ENCODE data around the gene GDI1. TPM values are rescaled to one million over a fixed set of nuclear protein-coding genes. Genes with fewer than 3 reads are reported as not detected.
"Not testable (repeated sequence)": the region's sequence is repeated elsewhere in the genome, so short reads cannot be mapped to it uniquely, and the experiment has no call there.

The GDI1 gene
- total RNA-seq, 2 donors from 2014 or later, result 63.0 to 83.0 TPM

DNA sequence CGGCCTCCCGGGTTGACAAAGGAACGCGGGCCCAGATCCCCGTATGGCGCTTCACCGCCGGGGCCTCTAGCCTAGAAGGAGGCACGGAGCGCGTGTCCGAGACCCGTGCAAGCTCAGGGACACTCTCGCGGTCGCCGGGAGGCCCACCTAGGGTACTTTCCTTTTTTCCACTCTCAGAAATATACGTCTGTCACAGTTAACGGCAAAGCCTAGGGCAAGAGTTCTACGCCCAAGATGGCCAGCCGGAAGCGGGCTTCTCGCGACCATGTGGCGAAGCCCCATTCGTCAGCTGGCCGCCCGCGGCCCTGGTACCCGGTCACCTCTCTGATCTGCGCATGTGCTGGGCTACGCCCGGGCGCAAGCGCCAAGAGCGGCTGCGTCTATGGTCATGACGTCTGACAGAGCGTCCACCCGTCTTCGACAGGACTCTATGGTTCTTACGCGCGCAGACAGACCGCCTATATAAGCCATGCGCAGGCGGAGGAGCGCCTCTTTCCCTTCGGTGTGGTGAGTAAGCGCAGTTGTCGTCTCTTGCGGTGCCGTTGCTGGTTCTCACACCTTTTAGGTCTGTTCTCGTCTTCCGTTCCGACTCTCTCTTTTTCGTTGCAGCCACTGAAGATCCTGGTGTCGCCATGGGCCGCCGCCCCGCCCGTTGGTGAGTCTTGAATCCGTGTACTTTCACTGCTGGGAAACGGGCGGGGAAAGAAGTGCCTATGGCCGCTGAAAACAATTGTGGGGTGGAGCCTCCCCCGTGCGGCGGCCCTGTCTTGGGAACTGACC lies 38.9 kb upstream of the GDI1 start, which contains the start of gene RPL10:
Gene RPL10 (plus strand): TSS at position 490 of the 780 bp plus-strand sequence. CDS start 143 bp downstream, at position 633.
- peak within 1 kb of the TSS; percentile 96 for H3K27ac ChIP-seq
- no peaks in the 10 kb centered on the region for H3K27me3 ChIP-seq
- no peaks in the 10 kb centered on the region for H3K36me3 ChIP-seq
- no peak for TF ChIP-seq CTCF (IDR thresholded peaks at IDR 0.05)
- intact Hi-C loops (cut with DNase I), result no loop called here
- H3K9me3 ChIP-seq, result no peaks in the 10 kb centered on the region
- no peaks in the 10 kb centered on the region for H3K4me1 ChIP-seq
- H3K4me3 ChIP-seq, result peak within 1 kb of the TSS; percentile 63
- peak; percentile 91 for DNase-seq
- H3K9ac ChIP-seq (ENCODE audit: low read depth in 2 of 2, low read length in 2 of 2), result peak within 1 kb of the TSS; percentile 80 to 98

GRCh38 chrX:154398668-154399526 lies 38.1 kb upstream of the GDI1 start:
- Histone ChIP-seq H3K36me3 (no peaks in the 10 kb centered on the region), H3K9me3 (no peaks in the 10 kb centered on the region), H3K27ac (peak overlapping the region; percentile 96), H3K27me3 (no peaks in the 10 kb centered on the region), H3K9ac (ENCODE audit: low read depth in 2 of 2, low read length in 2 of 2) (peak overlapping the region; percentile 56 to 98), H3K4me3 (peak overlapping the region; percentile 63), H3K4me1 (no peaks in the 10 kb centered on the region)
- peak; percentile 79 for TF ChIP-seq CTCF (IDR thresholded peaks at IDR 0.05)
- intact Hi-C loops (cut with DNase I), result no loop called here
- DNase-seq, result peak; percentile 88

- H3K4me3 ChIP-seq, result peak overlapping the region; percentile 63
- no peaks in the 10 kb centered on the region for H3K36me3 ChIP-seq
- DNase-seq, result no peak
- TF ChIP-seq CTCF (IDR thresholded peaks at IDR 0.05), result no peak
- peak overlapping the region in 1 of 2 donors; percentile 98 for H3K9ac ChIP-seq (ENCODE audit: low read depth in 2 of 2, low read length in 2 of 2)
- H3K27me3 ChIP-seq, result no peaks in the 10 kb centered on the region
- H3K4me1 ChIP-seq, result no peaks in the 10 kb centered on the region
- intact Hi-C loops (cut with DNase I), result loop anchor here (5.0 kb wide), 1 partner anchor 133 kb away; no protein-coding TSS in a partner anchor
- H3K27ac ChIP-seq, result peak overlapping the region; percentile 96
- no peaks in the 10 kb centered on the region for H3K9me3 ChIP-seq
Observed at GRCh38 chrX:154399527-154400368, 37.2 kb upstream of the GDI1 start.

DNA sequence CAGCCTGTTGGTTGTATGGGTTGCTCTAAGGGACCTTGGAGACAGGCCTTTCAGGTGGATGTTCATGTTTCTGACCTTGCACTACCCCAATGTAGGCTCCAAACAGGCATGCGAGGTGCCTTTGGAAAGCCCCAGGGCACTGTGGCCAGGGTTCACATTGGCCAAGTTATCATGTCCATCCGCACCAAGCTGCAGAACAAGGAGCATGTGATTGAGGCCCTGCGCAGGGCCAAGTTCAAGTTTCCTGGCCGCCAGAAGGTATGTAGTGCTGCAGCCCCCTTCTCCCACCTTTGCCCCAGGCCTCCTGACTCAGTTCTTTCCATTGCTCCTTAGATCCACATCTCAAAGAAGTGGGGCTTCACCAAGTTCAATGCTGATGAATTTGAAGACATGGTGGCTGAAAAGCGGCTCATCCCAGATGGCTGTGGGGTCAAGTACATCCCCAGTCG lies 36.6 kb upstream of the GDI1 start:
- H3K9ac ChIP-seq (ENCODE audit: low read depth in 2 of 2, low read length in 2 of 2); H3K27me3 ChIP-seq; H3K4me3 ChIP-seq; DNase-seq; H3K36me3 ChIP-seq; H3K4me1 ChIP-seq; H3K9me3 ChIP-seq; H3K27ac ChIP-seq: not testable (repeated sequence)
- intact Hi-C loops (cut with DNase I), result loop anchor here (5.0 kb wide), 1 partner anchor 132 kb away; no protein-coding TSS in a partner anchor

- Histone ChIP-seq H3K4me3 (no peak overlapping the region), H3K36me3 (no peaks in the 10 kb centered on the region), H3K9me3 (no peaks in the 10 kb centered on the region), H3K27me3 (no peaks in the 10 kb centered on the region), H3K27ac (no peak overlapping the region), H3K9ac (ENCODE audit: low read depth in 2 of 2, low read length in 2 of 2) (peak overlapping the region in 1 of 2 donors; percentile 2), H3K4me1 (no peaks in the 10 kb centered on the region)
- DNase-seq, result no peak
- intact Hi-C loops (cut with DNase I), result loop anchor here (5.0 kb wide), 1 partner anchor 131 kb away; no protein-coding TSS in a partner anchor
- TF ChIP-seq CTCF (IDR thresholded peaks at IDR 0.05), result no peak
Observed at GRCh38 chrX:154401045-154401799, 35.7 kb upstream of the GDI1 start.
